ENCODE data around the gene CAMSAP1.

Gene CAMSAP1

DNA sequence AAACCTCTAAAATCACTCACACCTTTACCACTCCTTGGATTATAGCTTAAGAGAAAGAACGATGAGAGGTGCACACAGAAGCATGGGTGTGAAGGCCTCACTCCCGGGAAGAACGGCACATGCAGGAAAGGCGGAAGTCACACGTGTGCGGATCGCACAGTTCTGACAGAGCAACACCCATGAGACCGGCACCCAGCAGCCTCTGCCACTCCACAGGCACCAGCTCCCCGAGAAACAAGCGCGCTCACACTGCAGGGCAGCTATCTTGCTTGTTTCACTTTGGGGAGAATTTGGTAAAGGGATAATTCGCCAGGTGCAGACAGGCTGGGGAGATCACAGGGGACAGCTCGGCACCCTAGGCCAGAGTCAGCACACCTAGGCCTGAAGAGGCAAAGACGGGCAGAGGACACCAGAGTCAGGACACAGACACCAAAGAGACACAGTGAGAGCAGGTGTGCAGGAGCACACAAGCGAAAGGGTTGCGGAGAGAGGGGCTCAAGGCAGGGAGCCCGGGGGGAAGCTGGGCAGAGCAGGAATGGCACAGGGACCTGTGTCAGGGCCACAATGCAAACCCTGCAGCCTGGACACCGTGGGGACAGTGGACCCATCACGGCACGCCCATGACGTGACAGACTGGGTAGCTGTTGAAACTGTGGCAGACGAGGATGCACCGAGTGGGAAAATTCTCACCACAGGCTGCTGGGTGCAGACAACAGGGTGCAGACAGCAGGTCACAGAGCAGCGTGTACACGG is 81.7 kb downstream of the CAMSAP1 start:
- Mint-ChIP-seq H3K27me3 (ENCODE audit: low read depth) (peaks cover 3% of the 10 kb centered on the region), H3K4me3 (no peak overlapping the region), H3K4me1 (no peaks in the 10 kb centered on the region), H3K27ac (no peak overlapping the region), H3K9me3 (peaks cover 3% of the 10 kb centered on the region), H3K36me3 (ENCODE audit: low read depth) (peaks cover 88% of the 10 kb centered on the region)
- no peak for TF ChIP-seq CTCF (IDR thresholded peaks at IDR 0.05; ENCODE audit: unreplicated experiment in 3 of 3)

- no peak for TF ChIP-seq CTCF (IDR thresholded peaks at IDR 0.05; ENCODE audit: unreplicated experiment in 3 of 3)
- H3K4me3 Mint-ChIP-seq: no peak overlapping the region
- peaks cover under 1% of the 10 kb centered on the region for H3K9me3 Mint-ChIP-seq
- H3K4me1 Mint-ChIP-seq: no peaks in the 10 kb centered on the region
- H3K27ac Mint-ChIP-seq: no peak overlapping the region
- no peaks in the 10 kb centered on the region for H3K27me3 Mint-ChIP-seq (ENCODE audit: low read depth)
- H3K36me3 Mint-ChIP-seq (ENCODE audit: low read depth): peaks cover 84% of the 10 kb centered on the region
These were observed 84.3 kb downstream of the CAMSAP1 start for GRCh38 chr9:135823036-135823435.

DNA sequence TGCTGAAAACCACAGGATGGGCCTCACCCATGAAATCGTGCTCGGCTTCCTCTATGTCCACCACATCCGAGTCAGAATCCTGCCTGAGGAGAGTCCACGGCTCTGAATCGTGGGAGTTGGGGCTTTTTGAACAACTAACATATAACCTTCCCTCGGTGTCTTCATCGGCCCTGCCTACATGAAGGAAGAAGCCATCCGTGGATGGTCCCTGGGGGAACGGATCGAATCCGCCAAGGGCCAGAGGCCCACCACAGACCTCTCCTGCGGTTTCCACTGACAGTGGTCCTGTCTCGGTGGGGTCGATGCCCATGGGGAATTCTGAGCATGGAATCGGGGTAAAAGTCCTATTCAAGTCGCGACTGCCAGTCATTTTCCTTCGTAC is 85.0 kb downstream of the CAMSAP1 start:
- Mint-ChIP-seq H3K4me1 (no peaks in the 10 kb centered on the region), H3K27me3 (ENCODE audit: low read depth) (no peaks in the 10 kb centered on the region), H3K4me3 (no peak overlapping the region), H3K27ac (no peak overlapping the region), H3K9me3 (no peaks in the 10 kb centered on the region), H3K36me3 (ENCODE audit: low read depth) (peaks cover 80% of the 10 kb centered on the region)
- TF ChIP-seq CTCF (IDR thresholded peaks at IDR 0.05; ENCODE audit: unreplicated experiment in 3 of 3): no peak

DNA sequence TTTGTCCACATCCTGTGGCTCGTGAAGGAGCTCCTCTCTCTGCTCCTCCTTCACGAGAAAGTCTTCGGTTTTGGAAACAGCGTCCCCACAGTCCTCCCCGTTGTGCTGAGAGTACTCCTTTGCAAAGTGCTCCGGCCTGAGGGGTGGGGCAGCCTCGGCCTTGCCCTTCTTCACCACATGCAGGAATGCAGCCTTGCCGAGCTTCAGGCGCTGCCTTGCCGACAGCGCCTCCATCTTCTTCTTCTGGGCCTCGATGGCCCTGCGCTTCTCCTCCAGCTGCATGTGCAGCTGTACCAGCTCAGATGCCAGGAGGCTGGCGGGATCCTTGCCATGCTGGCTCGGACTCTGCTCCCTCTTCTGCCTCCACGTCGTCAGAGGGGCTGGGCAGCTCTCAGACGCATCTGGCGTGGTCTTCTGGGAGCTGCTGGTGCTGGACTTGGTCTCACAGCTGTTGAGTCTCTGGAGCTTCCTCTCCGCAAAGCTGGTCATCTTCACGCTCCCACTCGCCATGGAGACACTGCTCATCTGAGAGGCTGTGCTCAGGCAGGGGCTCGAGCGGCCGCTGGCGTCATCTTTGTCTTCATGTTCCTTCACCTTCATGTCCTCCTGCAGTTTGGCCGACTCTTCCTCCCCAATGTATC is 85.5 kb downstream of the CAMSAP1 start:
- Mint-ChIP-seq H3K36me3 (ENCODE audit: low read depth) (peaks cover 78% of the 10 kb centered on the region), H3K27ac (no peak overlapping the region)

DNA sequence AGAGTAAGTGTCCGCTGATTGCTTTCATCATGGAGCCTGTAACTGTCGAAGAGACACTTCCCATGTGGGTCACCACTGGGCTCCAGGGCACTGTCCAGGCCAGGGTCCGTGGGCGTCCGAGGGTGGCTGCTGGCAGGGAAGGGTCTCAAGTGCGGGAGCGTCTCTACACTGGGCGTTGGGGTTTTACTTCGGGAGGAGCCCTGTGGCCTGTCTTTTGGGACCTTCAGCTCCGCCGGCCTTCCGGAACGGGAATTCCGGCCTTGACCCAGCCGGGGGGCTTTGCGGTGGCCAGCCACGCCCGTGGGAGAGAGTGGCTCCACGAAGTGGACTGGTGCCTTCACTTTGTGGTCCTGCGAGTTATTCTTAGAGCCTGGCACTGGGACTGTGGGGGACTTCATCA is 86.2 kb downstream of the CAMSAP1 start:
- TF ChIP-seq CTCF (IDR thresholded peaks at IDR 0.05; ENCODE audit: unreplicated experiment in 3 of 3): no peak
- Mint-ChIP-seq H3K9me3 (no peaks in the 10 kb centered on the region), H3K36me3 (ENCODE audit: low read depth) (peaks cover 79% of the 10 kb centered on the region), H3K27me3 (ENCODE audit: low read depth) (no peaks in the 10 kb centered on the region), H3K4me3 (no peak overlapping the region), H3K4me1 (peaks cover 10% of the 10 kb centered on the region), H3K27ac (no peak overlapping the region)

More for the DNA sequence above, 85.5 kb downstream of the CAMSAP1 start:
- no peaks in the 10 kb centered on the region for H3K9me3 Mint-ChIP-seq
- peaks cover 2% of the 10 kb centered on the region for H3K4me1 Mint-ChIP-seq
- H3K4me3 Mint-ChIP-seq: no peak overlapping the region
- H3K27me3 Mint-ChIP-seq (ENCODE audit: low read depth): no peaks in the 10 kb centered on the region
- no peak for TF ChIP-seq CTCF (IDR thresholded peaks at IDR 0.05; ENCODE audit: unreplicated experiment in 3 of 3)

- no peak for TF ChIP-seq CTCF (IDR thresholded peaks at IDR 0.05; ENCODE audit: unreplicated experiment in 3 of 3)
- no peak overlapping the region for H3K27ac Mint-ChIP-seq
- peaks cover 82% of the 10 kb centered on the region for H3K36me3 Mint-ChIP-seq (ENCODE audit: low read depth)
- no peaks in the 10 kb centered on the region for H3K27me3 Mint-ChIP-seq (ENCODE audit: low read depth)
- H3K9me3 Mint-ChIP-seq: no peaks in the 10 kb centered on the region
- H3K4me3 Mint-ChIP-seq: no peak overlapping the region
- peaks cover 14% of the 10 kb centered on the region for H3K4me1 Mint-ChIP-seq
These were observed 86.7 kb downstream of the CAMSAP1 start for GRCh38 chr9:135820661-135821060.
